Duodenal mucosa (tissue), 2 donors: ENCODE data around the gene EIF3I.
A peak's percentile ranks its signal among the peaks of the same experiment; 100 is the strongest.

Experiments
- H3K27ac ChIP-seq: one replicate; pipeline ENCODE4 v1.7.0; 2013; ENCODE audit warnings: low read depth, low read length
- H3K27me3 ChIP-seq, 2 donors: one replicate each; pipeline ENCODE4 v1.7.0; 2013; ENCODE audit warnings: low read length in 2 of 2, control low read depth in 1 of 2; ENCODE audit not compliant: insufficient read depth in 2 of 2, control insufficient read depth in 1 of 2
- H3K36me3 ChIP-seq, 2 donors: one replicate each; pipeline ENCODE4 v1.7.0; 2013; ENCODE audit warnings: low read length in 2 of 2, control low read depth in 1 of 2; ENCODE audit not compliant: insufficient read depth in 2 of 2, control insufficient read depth in 1 of 2
- H3K4me1 ChIP-seq, 2 donors: one replicate each; pipeline ENCODE4 v1.7.0; 2013; ENCODE audit warnings: low read length in 2 of 2, control low read depth in 1 of 2; ENCODE audit not compliant: insufficient read depth in 2 of 2, control insufficient read depth in 1 of 2
- H3K4me3 ChIP-seq, 2 donors: one replicate each; pipeline ENCODE4 v1.7.0; 2013; ENCODE audit warnings: low read length in 2 of 2, low read depth in 1 of 2
- H3K9ac ChIP-seq, 2 donors: one replicate each; pipeline ENCODE4 v1.7.0; 2013; ENCODE audit warnings: low read length in 2 of 2, low read depth in 1 of 2
- H3K9me3 ChIP-seq, 2 donors: one replicate each; pipeline ENCODE4 v1.7.0; 2013; ENCODE audit warnings: low read length in 2 of 2, control low read depth in 1 of 2; ENCODE audit not compliant: control insufficient read depth in 1 of 2

The EIF3I gene

DNA sequence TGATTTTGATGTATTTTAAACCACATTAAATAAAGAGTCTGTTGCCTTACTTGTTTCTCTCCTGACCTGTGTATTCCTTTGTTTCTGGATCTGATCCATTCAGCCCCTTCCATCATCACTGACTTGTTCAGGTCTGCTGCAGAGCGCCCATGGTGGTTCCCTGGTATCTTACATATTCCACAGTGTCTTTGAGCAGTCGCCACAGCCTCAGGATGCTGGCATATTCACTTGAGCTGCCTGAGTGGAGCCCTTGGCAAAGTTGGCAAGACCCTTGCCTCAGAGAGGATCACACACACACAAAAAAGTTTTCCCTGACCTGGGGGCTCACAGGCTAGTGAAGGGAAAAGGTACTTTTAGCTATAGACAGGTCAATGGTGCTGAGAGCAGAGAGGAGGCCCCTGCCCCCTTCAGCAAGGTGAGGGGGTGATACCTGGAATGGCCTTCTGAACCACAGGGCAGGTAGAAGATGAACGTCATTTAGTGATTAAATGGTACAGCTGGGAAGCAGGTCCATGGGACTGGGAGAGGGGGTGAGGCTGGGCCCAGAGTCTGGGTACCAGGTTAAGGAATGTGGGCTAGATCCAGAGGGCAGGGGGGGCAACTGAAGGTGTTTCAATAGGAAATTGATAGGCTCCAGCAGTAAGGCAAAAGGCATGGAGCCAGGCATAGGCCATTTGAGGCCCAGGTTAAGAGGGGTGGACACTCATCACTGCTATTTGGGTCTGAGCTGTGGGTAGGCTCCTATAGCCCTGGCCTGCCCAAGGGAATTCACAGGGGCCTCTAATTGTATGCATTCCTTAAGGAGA is 23.8 kb upstream of the EIF3I start:
- Histone ChIP-seq H3K27me3 (no peaks in the 10 kb centered on the region), H3K9ac (no peak overlapping the region), H3K36me3 (peaks cover 39 to 49% of the 10 kb centered on the region in 2 donors)

DNA sequence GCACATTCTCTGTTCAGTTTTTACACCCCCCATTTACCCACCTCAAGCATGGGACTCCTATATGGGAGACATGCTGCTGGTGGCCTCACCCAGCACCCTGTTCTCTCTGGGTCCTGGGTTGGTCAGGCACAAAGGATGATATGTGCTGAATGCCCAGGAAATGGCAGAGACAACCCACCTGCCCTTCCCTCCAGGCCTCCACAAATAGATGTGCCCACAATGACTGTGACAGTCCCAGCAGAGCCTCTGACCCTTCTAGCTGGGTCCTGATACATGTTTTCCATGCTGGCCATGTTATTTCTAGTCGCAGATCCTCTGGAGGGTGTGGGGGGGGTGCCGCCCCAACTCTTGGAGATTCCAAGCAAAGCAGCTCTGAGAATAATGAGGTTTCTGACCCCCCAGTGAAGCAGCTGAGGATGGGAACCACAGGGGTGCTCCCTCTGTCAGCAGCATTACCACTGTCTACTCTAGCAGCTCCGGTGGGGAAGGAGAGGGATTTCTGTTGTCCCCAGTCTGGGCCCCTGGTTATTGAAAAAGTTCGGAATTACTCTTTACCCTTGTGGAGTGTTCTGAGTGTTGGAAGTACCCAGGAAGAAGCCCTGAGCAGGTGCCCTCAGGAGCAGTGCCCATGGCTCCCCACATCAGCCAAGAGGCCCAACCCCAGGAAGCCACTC is 23.0 kb upstream of the EIF3I start:
- H3K9me3 ChIP-seq, result no peaks in the 10 kb centered on the region
- H3K27ac ChIP-seq, result no peak overlapping the region
- H3K36me3 ChIP-seq, result peaks cover 34 to 42% of the 10 kb centered on the region in 2 donors
- H3K27me3 ChIP-seq, result no peaks in the 10 kb centered on the region
- no peak overlapping the region for H3K9ac ChIP-seq
- peaks cover 6 to 21% of the 10 kb centered on the region in 2 donors for H3K4me1 ChIP-seq
- H3K4me3 ChIP-seq, result no peak overlapping the region

More for the DNA sequence above, 23.8 kb upstream of the EIF3I start:
- Histone ChIP-seq H3K9me3 (no peaks in the 10 kb centered on the region), H3K27ac (no peak overlapping the region), H3K4me1 (peaks cover 6 to 21% of the 10 kb centered on the region in 2 donors), H3K4me3 (no peak overlapping the region)

DNA sequence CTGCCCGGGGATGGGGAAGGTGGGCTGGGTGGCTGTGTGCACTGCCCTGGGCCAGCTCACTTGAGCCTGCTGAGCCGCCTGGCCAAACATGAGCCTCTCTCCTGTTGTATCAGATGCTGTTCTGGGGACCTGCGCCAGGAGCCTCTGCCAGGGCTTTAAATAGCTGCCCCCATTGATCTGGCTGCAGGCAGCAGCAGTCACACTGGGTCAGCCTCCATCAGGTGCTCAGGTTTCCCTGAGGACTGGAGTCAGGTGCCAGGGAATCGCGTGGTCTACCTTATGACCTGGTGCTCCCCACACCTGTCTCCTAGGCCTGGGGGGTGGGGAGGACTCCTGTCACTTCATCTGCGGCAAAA is 22.5 kb upstream of the EIF3I start:
- no peak overlapping the region for H3K9ac ChIP-seq
- peaks cover 6 to 21% of the 10 kb centered on the region in 2 donors for H3K4me1 ChIP-seq
- no peaks in the 10 kb centered on the region for H3K9me3 ChIP-seq
- H3K27ac ChIP-seq, result no peak overlapping the region
- H3K27me3 ChIP-seq, result no peaks in the 10 kb centered on the region
- peaks cover 28 to 37% of the 10 kb centered on the region in 2 donors for H3K36me3 ChIP-seq
- peak overlapping the region in 1 of 2 donors; percentile 57 for H3K4me3 ChIP-seq

DNA sequence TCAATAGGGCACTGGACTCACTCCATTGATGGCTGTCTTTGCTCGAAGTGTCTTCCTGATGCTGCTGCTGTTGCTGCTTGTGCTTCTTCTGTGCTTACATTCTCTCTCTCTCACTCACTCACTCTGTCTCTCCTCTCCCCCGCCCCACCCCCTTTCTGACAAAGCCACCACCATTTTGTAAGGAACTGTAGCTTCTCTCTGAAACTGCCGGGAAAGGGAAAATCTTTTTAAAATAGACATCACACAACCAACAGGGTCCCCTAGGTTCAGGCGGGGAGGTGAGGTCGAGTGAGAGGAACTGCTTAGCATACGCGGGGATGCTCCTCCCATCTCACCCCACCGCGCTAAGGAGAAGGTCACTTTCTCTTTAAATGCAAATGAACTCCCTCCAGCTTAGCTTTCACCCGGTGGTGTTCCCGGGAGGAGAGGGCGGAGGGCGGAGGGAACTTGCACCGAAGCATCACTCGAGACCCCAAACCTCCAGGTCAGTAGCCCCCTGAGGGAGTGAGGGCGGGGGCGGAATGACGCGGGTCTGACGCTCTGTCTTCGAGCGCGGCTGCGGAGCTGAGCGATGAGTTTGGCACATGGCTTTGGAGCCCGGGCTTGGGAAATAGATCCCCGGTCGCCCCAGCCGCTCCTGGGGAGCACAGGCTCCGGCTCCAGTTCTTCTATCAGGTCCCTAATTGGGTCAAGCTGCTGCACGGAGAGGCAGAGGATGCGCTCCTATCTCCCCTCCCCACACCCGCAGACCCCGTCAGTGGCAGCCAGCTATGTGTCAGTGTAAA is 21.8 kb upstream of the EIF3I start, which contains the start of gene CCDC28B:
Gene CCDC28B, plus strand, starts transcription at position 370 of the 785 bp plus-strand sequence. CDS start 1,341 bp downstream, outside the sequence.
- Histone ChIP-seq H3K4me1 (peaks cover 10 to 26% of the 10 kb centered on the region in 2 donors), H3K36me3 (peaks cover 21 to 29% of the 10 kb centered on the region in 2 donors), H3K27me3 (no peaks in the 10 kb centered on the region), H3K9me3 (no peaks in the 10 kb centered on the region), H3K9ac (peak within 1 kb of the TSS; percentile 36 to 66), H3K27ac (peak within 1 kb of the TSS; percentile 56), H3K4me3 (peak within 1 kb of the TSS; percentile 57 to 82)

DNA sequence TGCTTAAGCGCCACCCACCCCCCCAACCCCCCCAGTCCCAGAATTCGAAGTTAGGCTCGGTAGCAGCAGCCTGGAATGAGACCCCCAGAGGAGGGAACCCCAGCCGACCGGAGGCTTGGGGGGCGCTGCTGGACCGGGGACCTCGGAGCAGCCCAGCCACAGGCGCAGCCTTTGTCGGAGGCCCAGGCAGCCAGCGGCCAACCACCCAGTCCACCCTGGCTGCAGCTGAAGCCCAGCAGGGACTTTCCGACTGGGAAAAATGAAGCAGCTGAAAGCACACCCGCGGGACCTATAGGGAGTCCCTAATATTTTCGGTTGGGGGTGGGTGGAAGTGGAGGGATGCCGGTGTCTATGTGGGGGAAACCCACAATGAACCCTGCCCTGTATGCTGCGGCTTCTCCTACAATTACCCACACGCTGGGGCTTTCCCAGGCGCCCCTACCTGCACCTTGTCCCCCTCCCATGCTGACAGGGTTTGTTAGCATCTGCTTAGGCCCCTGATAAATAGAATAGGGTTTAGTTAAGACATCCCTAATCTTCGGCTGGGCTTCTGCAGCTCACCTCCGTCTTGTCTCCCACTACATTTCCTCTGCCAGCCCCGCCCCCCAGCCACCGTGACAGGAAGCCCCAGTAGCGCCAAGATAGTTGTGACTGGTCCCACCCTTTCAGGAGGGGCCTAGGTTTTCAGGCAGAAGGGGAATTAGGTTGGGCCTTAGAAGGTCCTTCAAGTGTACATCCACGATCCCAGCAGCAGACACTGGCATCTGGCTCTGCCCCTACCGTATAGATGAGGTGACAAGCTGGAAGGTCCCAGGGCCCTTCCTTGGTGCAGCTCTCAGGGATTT is 21.0 kb upstream of the EIF3I start:
- peak overlapping the region; percentile 36 to 52 for H3K9ac ChIP-seq
- peaks cover 15 to 32% of the 10 kb centered on the region in 2 donors for H3K4me1 ChIP-seq

DNA sequence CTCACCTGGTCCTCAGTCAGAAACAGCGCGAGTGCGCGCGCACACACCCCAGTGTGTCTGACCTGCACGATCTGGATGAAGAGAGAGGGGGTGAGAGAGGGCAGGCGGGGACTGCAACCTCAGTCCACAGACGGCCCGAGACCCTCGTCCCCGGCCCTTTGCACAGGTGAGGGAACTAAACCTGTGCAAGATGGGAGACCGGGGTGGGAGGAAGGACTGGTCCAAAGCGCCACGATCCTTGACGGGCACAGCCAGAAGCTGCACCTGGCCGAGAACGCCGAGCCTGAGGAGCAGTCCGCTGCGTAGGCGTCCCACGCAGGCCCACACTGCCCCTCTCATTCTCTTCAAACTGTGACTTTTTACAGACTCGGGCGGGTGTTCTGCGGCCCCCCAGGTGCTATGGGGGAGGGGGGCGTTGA is 17.3 kb upstream of the EIF3I start:
- no peaks in the 10 kb centered on the region for H3K9me3 ChIP-seq
- H3K36me3 ChIP-seq, result peaks cover 0 to 4% of the 10 kb centered on the region in 2 donors
- H3K4me3 ChIP-seq, result peak overlapping the region; percentile 83 to 84
- H3K27ac ChIP-seq, result no peak overlapping the region
- H3K9ac ChIP-seq, result peak overlapping the region; percentile 90 to 97
- H3K4me1 ChIP-seq, result peaks cover 27 to 48% of the 10 kb centered on the region in 2 donors
- H3K27me3 ChIP-seq, result no peaks in the 10 kb centered on the region

More for the DNA sequence above, 21.0 kb upstream of the EIF3I start:
- Histone ChIP-seq H3K27me3 (no peaks in the 10 kb centered on the region), H3K36me3 (peaks cover 17 to 22% of the 10 kb centered on the region in 2 donors), H3K27ac (peak overlapping the region; percentile 56), H3K4me3 (peak overlapping the region; percentile 57 to 82), H3K9me3 (no peaks in the 10 kb centered on the region)

DNA sequence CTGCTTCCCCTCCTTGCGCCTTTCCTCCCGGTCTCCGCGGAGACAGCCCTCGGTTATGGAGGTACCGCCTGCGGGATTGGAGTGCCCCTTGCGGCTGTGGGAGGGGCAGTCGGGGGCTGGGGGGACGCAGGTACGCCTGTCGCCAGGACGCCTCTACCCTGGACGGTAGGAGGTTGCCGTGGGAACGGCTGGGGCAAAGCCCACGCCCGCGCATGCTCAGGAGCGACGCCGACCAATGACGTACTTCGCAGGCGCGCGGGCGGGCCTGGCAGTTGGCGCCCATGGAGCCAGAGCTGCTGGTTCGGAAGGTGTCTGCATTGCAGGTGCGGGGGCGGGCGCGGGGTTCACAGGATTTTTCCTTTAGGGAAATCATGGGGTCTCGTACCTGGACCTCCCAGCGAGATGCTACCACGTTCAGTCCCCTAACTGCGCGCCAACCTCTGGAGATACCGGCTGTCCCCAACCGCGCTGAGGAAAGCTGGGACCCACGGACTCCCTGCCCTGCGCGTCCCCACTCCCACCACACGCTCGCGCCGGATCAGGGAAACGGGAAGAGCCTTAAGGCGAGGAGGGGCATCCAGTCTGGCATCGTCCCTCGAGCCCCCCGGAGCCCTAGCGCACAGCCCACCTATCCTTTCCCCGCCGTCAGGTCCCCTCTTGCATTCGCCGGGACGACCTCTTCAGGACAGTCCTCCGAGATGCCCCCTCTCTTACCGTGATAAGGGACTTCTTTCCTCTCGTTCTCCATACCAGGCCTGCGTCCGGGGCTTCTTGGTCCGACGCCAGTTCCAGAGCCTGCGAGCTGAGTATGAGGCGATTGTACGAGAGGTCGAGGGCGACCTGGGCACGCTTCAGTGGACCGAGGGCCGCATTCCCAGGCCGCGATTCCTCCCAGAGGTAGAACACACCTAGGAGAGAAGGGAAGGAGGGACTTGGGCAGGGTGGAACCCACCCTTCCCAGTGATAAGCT is 16.5 kb upstream of the EIF3I start, which contains the start of gene IQCC:
Gene IQCC, plus strand, starts transcription at position 271 of the 970 bp plus-strand sequence. Its CDS starts 11 bp downstream, at position 282.
- Histone ChIP-seq H3K27me3 (no peaks in the 10 kb centered on the region), H3K27ac (no peak within 1 kb of the TSS), H3K36me3 (peaks cover 0 to 4% of the 10 kb centered on the region in 2 donors), H3K4me3 (peak within 1 kb of the TSS; percentile 83 to 84), H3K9ac (peak within 1 kb of the TSS; percentile 90 to 97), H3K4me1 (peaks cover 24 to 43% of the 10 kb centered on the region in 2 donors), H3K9me3 (no peaks in the 10 kb centered on the region)

DNA sequence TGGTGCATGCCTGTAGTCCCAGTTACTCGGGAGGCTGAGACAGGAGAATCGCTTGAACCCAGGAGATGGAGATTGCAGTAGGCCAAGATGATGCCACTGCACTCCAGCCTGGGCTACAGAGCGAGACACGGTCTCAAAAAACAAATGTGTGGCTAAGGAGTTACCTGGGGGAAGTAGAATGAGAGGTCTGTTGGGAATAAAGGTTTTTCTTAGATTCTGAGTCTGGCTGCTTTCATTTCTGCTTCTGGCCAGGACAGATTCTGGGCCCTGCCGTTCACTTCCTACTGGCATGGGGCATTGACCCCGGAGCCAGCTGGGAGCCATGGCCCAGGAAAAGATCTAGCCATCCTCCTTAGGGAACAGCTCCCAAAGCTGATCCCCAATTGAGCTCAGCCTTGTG is 13.7 kb upstream of the EIF3I start:
- Histone ChIP-seq H3K36me3 (peaks cover 0 to 4% of the 10 kb centered on the region in 2 donors), H3K9ac (no peak overlapping the region), H3K4me1 (peaks cover 24 to 28% of the 10 kb centered on the region in 2 donors), H3K4me3 (no peak overlapping the region), H3K27ac (no peak overlapping the region), H3K27me3 (no peaks in the 10 kb centered on the region), H3K9me3 (no peaks in the 10 kb centered on the region)
